HepG2 (cell line): ENCODE data around the gene TBC1D20. TPM values are rescaled to one million over a fixed set of nuclear protein-coding genes. Genes with fewer than 3 reads are reported as not detected.

Source experiments
- AFF4 ChIP-seq: sonication (generic); formaldehyde crosslinking; IDR thresholded peaks from 2 replicates; pipeline ENCODE4 v1.4.0; 2020; ENCODE audit warnings: missing genetic modification reagents
- HMGA1 ChIP-seq: sonication (generic); formaldehyde crosslinking; conservative IDR thresholded peaks from 2 replicates; pipeline ENCODE4 v1.4.0; 2020; ENCODE audit warnings: missing genetic modification reagents
- KIAA2018 ChIP-seq: sonication (generic); formaldehyde crosslinking; IDR thresholded peaks from 2 replicates; pipeline ENCODE4 v1.5.0; 2020; ENCODE audit warnings: mild to moderate bottlenecking, missing genetic modification reagents, borderline replicate concordance
- NFRKB ChIP-seq: fragments of 450-650 bp; IDR thresholded peaks from 2 replicates; pipeline ENCODE4 v1.6.1; 2017
- PHF20 ChIP-seq: sonication (generic); formaldehyde crosslinking; IDR thresholded peaks from 2 replicates; pipeline ENCODE4 v1.5.0; 2020; ENCODE audit warnings: mild to moderate bottlenecking, missing genetic modification reagents
- RFX1 ChIP-seq: fragments of 450-650 bp; IDR thresholded peaks from 2 replicates; pipeline ENCODE4 v1.6.1; 2017
- SNAPC4 ChIP-seq: sonication (generic); formaldehyde crosslinking; IDR thresholded peaks from 2 replicates; pipeline ENCODE4 v1.4.0; 2020; ENCODE audit warnings: mild to moderate bottlenecking, missing genetic modification reagents
- XRCC5 ChIP-seq: fragments of 200-400 bp; formaldehyde crosslinking; optimal IDR thresholded peaks from 2 replicates; pipeline ENCODE3; 2017; ENCODE audit warnings: mild to moderate bottlenecking, low read length
- ZFP1 ChIP-seq: IDR thresholded peaks from 2 replicates; pipeline ENCODE4 v1.6.1; 2016
- ZNF414 ChIP-seq: sonication (generic); formaldehyde crosslinking; IDR thresholded peaks from 2 replicates; pipeline ENCODE4 v1.5.0; 2020; ENCODE audit warnings: missing genetic modification reagents
- ZNF652 ChIP-seq: IDR thresholded peaks from 2 replicates; pipeline ENCODE4 v1.6.1; 2016; ENCODE audit warnings: low read depth, borderline replicate concordance
- polyA plus RNA-seq, 8 experiments: library from polyadenylated mRNA; depleted of rRNA in 3 of 8; stranded (reverse) in 7 of 8; unstranded in 1 of 8; fragments of >200 nt; fragmentation: Illumina TruSeq in 4 of 8; extraction: Trizol in 4 of 8; gene quantifications; 2 replicates each; pipeline versions ENCODE4 v1.2.1 to v1.2.3, GENCODE V29; 2011 to 2016; ENCODE audit warnings: low read depth in 4 of 8, missing spikeins in 1 of 8, mixed read lengths in 1 of 8; ENCODE audit not compliant: insufficient read depth in 1 of 8
- total RNA-seq, 5 experiments: library from RNA; depleted of rRNA; stranded (reverse); fragments of >200 nt; fragmentation: Illumina TruSeq; extraction: Trizol; gene quantifications; 2 replicates each; pipeline ENCODE4 v1.2.3, GENCODE V29; 2016; ENCODE audit warnings: low read depth in 1 of 5

TBC1D20 gene
- total and polyA plus RNA-seq, 2 of the 13 experiments (the other 11 are each of a cell fraction or from before 2014, with no cell fraction given), result 36.6 to 47.1 TPM

- TF ChIP-seq ZNF414 (CRISPR knock-in tag), result no peak; the same call in 1 of the 2 replicates
- TF ChIP-seq RFX1, result no peak
- no peak for TF ChIP-seq NFRKB
- TF ChIP-seq AFF4 (CRISPR knock-in tag), result peak; percentile 18; the same call in 1 of the 2 replicates
- TF ChIP-seq KIAA2018 (CRISPR knock-in tag), result no peak
- peak; percentile 53 for TF ChIP-seq XRCC5
- TF ChIP-seq ZNF652 (CRISPR knock-in tag), result 0 out of 2 replicates have a peak, but pooled peaks have one; percentile 29
- TF ChIP-seq HMGA1 (CRISPR knock-in tag), result no peak
- TF ChIP-seq PHF20 (CRISPR knock-in tag), result no peak
- no peak; the same call in 1 of the 2 replicates for TF ChIP-seq SNAPC4 (CRISPR knock-in tag)
- no peak; the same call in 1 of the 2 replicates for TF ChIP-seq ZFP1 (CRISPR knock-in tag)
Observed at GRCh38 chr20:401682-402495, 60.4 kb downstream of the TBC1D20 start (continued).
